Measurements from ENCODE around the gene SLC35F4. TPM values are rescaled to one million over a fixed set of nuclear protein-coding genes. Genes with fewer than 3 reads are reported as not detected.
"Not testable (repeated sequence)": the region's sequence is repeated elsewhere in the genome, so short reads cannot be mapped to it uniquely, and the experiment has no call there.

SLC35F4 gene
- total RNA-seq, 1 donor from 2014 or later: not detected

DNA sequence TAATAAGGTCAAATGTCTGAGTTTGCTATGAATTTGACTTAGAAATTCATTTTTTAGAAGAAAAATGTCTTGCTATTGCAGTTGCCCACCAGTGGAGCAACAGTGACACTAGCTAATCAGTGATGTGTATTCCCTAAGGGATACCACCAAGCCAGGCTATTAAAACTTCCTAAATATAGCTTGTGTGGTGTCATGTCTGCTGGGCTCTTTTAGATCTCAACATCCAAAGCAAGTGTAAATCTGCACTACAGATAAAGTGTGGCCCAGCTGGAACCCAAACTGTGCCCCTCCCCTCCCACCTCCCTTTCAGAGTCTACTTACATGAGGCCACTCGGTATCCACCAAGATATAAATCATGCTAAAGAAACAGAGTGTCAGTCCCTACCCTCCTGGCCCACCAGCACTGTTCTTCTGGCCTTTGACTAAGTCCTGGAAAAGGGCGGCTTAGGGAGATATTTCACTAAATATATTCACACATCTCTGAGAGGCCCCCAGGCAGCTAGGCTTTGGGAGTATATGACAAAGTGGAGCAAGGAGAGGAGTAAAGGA is 53.8 kb downstream of the SLC35F4 start:
- DNase-seq (ENCODE audit: extremely low read depth, low read depth, low spot score): no peak

DNA sequence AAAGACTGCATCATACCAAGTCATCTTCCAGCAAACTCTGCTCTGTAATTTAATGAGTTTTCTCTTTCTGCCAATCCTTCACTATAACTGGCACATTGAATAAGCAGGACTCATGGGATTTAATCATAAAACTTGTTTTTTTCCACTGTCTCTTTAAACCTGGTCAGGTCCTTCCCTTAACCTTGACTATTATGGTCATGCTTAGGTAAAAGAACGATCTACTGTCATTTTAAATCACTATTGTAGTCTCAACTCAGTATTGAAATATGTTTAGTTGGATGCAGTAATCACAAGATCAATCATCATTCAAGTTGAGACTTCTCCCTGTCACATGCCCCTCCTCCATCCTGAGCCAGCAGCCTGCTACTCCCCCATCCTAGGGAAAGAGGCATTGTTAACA is 56.1 kb downstream of the SLC35F4 start:
- no peak for DNase-seq (ENCODE audit: extremely low read depth, low read depth, low spot score)

DNA sequence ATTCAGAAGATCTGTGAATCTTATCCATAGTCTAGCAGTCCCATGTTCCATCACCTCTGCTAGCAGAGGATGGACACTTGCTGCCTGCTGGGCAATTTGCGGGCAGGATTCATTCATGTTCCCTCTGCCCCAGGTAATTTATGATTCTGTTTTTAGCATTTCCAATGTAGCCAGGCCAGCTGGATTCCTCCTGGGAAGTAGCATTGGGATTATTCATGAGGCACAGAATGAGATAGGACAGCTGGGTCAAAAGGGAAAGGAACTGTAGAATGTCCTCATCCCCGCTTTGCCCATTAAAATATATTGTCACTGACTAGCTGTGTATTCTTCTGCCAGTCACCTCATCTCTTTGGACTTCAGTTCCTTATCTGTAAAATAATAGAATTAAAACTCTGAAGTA is 68.7 kb downstream of the SLC35F4 start:
- no peak for DNase-seq (ENCODE audit: extremely low read depth, low read depth, low spot score)

DNA sequence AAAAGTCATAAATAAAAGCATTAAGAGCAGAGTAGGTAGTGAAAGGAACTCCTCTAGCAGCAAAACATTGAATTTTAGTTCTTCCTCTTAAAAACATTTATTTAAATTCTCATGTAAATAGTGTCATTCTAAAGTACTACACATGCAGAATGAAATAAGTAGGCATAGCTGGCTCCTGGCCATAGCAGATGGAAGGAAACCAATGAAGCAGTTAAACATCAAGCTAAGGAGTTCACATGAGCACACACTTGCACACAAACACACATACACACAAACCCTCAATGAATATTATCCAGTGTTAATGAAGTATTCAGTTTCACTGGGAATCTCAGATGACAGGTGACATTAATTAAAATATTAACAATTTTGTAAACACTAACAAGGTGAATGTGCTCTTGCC is 69.3 kb downstream of the SLC35F4 start:
- DNase-seq (ENCODE audit: extremely low read depth, low read depth, low spot score): no peak

DNA sequence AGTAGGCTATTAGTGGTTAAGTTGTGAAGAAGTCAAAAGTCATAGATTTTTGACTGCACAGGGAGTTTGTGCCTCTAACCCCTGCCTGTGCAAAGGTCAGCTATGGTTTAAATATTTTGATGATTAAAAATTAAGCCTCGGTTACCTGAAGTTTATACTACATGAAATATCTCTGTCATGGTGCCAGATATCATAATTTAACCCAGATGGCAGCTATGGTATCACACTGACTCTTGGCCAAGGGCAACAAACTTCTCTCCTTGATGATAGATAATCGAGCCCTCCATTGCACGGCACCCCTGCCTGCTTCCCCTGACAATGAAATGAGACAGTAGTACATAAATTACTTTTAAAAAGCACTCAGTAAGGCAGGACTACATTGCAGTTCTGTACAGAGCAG is 80.8 kb downstream of the SLC35F4 start:
- no peak for DNase-seq (ENCODE audit: extremely low read depth, low read depth, low spot score)

DNA sequence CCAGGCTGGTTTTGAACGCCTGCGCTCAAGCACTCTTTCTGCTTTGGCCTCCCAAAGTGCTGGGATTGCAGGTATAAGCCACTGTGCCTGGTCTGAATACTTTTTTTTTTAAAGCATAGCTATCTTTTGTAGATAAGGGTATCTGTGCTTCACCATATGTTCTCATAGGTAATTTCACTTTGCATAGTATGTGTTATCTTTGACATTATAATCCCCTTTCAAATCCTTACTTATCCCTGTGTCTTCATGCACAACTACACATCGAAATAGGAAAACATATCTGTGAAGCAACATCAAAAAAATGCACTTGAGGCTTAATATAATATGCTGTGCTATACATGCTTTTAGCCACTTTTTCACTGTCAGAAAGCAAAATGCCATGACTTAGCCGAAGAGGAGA is 94.1 kb downstream of the SLC35F4 start:
- DNase-seq (ENCODE audit: extremely low read depth, low read depth, low spot score): no peak

DNA sequence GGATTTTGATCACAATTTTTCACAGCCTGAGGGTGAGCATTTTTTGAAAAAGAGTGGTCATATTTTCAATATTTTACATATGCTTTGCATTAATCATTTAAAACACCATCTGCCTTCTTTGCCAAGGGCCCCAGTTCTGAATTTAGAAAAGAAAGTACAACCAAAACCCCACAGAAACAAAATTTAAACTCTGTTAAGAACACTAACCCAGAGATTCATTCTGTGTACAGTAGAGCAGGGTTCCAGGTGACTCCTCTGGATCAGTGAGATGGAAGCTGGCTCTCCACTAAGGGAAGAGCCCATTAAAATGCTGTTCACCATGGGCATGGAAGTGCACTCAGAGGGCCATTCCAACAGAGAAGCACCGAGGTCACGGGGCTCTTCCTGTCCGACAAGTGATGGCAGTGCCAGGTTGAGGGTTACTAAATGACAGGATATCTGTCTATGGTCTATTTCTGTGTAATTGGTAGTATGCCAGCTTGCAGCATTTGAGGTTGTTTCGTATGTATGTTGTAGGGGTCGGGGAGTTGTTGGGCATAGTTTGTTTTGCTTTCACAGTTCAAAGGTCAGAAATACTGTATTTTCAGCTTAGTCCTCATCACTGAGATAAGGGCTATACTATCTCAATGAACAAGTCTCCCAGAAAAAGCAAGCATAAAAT is 95.9 kb downstream of the SLC35F4 start:
- DNase-seq (ENCODE audit: extremely low read depth, low read depth, low spot score): no peak

DNA sequence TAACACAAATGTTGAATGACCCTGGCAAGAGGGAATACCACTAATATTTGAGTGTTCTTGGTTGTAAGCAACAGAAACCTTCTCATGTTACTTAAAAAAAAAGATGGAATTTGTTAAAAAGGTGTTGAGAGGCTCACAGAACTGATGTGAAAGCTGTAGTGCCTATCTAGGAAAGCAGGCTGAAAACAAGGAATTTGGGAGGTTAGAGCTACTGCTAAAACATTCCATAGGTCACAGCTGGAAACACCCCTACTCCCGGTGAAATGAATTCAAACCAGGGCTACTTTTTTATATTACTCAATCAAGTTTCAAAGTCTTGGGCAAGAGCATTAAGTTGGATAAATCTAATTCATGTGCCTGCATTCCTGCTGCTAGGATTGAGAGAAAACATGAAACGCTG is 104.1 kb downstream of the SLC35F4 start:
- no peak for DNase-seq (ENCODE audit: extremely low read depth, low read depth, low spot score)

DNA sequence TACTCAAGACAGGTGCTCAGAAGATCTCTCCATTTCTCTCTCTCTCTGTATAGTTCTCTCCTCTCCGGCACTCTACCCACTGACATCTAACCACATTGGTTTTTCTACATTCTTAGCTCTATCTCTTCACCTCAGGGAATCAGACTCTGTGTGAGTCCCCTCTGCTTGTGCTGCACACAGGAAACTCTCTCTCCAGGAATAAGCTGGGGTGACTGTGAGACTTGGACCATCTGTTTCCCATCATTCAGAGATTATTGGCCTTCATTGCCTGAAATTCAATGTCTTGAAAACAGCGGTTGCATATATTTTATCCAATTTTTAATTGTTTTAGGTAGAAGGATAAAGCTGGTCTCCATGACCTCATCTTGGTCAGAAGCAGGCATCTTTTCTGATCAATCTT is 105.0 kb downstream of the SLC35F4 start:
- DNase-seq (ENCODE audit: extremely low read depth, low read depth, low spot score): no peak

DNA sequence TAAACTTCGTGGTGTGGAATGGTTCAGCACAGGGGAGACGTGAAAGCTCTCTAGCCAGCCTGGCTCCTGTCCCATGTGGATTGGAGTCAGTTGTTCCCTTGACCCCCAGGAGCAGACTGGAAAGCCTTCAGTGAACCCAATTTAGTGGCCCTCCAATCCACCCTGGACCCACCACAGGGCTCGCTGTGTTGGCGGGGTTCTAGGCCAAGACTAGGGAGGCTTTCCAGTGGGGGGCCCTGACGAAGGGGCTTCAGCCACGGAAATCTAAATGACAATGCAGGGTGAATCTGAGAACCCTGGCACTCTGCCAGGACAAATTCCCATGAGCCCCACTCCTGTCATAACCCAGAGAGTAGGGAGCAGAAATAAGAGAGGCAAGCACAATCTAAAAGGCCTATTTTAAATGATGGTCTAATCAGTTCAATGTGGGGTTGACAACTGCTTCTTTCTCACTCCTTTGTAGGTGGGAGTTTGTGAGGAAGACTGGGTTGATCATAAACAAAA is 110.8 kb downstream of the SLC35F4 start:
- DNase-seq (ENCODE audit: extremely low read depth, low read depth, low spot score): no peak

DNA sequence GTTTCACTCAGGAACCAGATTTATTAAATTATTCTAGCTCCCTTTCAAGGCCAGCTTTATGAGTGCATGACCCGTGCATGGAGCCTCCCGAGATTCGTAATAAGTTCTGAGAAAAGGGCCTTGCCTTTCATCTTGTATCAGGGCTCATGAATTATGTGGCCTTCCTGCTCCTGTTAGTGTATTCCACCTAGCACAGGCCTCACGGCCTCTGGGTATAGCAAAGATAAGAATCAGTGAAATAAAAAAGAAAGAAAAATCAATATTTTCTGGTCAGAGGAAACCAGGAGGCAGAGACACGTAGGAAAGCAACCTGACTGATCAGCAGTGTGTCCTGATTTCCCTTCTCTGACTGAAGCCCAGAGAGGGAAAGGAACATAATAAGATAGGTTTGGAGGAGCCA is 111.4 kb downstream of the SLC35F4 start:
- DNase-seq (ENCODE audit: extremely low read depth, low read depth, low spot score): no peak

DNA sequence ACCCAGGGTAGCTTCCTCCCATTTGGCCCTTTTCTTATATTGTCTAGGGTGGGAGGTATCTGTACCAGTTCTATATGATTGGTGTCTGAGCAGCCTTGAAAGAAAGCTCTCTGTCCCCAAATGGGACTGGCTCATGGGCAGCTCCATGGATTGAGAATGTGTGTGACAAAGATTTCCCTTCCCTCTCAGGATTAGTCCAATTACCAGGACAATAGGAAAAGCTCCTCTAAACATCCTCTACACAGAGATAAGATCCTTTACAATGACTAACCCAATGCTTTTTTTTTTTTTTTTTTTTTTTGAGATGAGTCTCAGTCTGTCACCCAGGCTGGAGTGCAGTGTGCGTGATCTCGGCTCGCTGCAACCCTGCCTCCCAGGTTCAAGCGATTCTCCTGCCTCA is 112.1 kb downstream of the SLC35F4 start:
- DNase-seq (ENCODE audit: extremely low read depth, low read depth, low spot score): no peak

DNA sequence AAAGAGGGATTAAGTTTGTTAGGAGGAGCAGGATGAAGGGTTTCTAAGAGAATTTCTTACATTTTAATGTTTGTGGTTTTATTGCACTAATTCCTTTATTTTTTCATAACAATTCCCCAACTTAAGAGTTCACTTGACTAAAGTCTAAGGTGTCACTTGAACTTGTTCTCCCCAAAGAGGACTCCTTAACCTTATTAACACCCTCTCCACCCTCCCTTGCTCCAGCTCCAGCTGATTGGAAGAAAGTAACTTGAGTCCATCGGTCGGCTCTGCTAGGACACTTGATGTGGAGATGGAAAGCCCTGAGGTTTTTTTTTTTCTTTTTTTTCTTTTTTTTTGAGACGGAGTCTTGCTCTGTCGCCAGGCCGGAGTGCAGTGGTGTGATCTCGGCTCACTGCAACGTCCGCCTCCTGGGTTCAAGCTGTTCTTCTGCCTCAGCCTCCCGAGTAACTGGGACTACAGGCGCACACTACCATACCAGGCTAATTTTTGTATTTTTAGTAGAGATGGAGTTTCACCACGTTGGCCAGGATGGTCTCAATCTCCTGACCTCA is 113.7 kb downstream of the SLC35F4 start:
- not testable (repeated sequence) for DNase-seq (ENCODE audit: extremely low read depth, low read depth, low spot score)

DNA sequence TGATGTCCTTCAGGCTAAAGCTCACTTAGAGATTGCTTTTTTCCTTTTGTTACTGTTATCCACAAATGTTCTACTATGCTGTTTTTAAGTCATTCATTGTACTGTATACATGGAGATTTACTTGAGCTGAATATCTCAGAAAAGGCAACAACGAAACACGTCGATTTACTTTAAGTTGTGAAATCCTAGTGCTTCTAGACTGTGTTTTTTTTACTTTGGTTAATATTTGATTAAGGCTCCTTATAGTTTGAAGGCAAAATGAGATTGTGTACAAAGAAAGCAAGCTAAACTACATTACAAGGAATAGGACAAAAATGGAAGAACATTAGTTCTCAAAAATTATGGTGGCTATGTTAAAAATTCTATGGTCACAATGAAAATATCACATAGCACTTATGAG is 114.5 kb downstream of the SLC35F4 start:
- DNase-seq (ENCODE audit: extremely low read depth, low read depth, low spot score): no peak

DNA sequence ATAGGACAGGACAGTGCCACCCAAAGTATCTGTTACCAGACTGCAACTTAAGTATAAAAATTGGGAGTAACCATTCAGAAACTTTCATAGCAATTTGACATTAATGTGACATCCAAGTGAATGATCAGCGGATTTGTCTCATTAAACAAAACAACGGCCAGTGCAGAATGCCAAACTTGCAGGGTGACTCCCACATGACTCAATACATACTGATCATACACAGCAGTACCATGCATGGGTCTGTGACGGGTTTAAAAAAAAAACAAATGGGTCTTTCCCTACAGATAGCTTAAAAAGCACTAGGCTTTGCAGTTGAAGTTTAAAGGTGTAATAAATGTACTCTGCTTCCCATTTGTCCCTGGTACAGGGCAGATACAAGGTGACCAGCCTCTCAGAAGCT is 116.6 kb downstream of the SLC35F4 start:
- DNase-seq (ENCODE audit: extremely low read depth, low read depth, low spot score): no peak

DNA sequence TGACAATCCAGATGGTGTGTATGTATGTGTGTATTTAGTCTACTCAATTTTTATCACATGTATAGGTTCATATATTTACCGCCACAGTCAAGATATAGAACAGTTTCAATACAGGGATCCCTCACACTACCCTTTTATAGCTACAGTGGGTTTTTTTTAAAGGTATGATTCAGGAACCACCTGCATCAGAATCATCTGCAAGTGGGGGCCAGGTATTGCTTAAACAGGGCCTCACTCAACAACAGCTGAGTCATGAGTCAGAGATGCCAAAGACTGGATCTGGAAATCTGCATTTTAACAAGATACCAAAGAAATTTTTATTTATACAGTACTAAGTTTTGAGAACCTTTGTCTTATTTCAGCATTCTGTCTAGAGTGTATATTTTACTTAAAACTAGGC is 117.6 kb downstream of the SLC35F4 start:
- DNase-seq (ENCODE audit: extremely low read depth, low read depth, low spot score): no peak

DNA sequence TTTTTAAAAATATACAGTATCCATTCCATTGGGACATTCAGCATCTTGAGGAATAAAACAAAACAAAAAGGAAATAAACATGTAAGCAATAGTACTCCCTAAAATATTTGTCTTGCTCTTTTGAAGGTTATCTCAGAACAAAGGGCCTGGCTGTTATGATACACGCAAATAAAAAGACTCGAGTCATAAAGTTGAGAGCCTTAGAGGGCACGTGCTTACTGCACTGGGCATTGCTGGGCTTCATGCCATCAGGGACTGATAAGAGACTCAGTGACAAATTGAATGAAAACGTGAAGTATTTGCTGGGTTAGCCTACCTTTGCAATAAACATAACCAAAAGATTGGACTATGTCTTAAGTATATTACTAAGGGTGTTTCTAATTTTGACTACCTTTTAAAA is 118.9 kb downstream of the SLC35F4 start:
- no peak for DNase-seq (ENCODE audit: extremely low read depth, low read depth, low spot score)

DNA sequence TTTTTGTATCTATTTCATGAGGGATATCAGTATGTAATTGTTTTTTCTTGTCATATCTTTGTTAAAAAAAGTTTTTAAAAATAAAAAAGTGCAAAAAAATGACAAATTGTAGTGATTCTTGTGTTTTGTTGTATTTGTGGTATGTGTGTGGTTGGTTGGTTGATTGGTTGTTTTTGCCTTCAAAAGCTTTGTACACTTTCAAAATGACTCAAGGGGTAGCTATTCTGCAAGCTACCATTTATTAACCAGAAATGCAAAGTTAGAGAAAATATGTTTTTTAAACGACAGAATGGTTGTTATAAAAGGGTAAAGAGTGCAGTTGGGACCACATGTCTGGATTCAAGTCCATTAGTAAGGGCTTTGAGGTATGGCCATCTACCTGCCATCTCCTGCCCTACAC is 119.3 kb downstream of the SLC35F4 start:
- no peak for DNase-seq (ENCODE audit: extremely low read depth, low read depth, low spot score)

DNA sequence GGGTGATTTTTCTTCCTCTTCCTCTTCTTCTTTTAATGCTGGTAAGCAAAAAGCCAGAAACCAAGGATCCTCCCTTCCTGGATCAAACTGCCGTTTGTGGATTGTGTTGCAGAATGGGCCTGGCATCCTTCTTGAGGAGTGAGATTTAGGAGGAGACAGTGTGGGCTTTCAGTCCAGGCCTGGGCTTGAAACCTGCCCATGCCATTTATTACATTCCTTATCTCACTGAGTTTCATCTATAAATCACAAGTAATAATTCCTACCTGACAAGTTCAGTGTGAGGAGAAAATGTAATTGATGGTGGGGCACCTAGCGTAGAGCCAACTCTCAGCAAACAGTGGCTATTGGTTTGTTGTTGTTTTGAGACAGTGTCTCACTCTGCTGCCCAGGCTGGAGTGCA is 126.4 kb downstream of the SLC35F4 start:
- no peak for DNase-seq (ENCODE audit: extremely low read depth, low read depth, low spot score)

DNA sequence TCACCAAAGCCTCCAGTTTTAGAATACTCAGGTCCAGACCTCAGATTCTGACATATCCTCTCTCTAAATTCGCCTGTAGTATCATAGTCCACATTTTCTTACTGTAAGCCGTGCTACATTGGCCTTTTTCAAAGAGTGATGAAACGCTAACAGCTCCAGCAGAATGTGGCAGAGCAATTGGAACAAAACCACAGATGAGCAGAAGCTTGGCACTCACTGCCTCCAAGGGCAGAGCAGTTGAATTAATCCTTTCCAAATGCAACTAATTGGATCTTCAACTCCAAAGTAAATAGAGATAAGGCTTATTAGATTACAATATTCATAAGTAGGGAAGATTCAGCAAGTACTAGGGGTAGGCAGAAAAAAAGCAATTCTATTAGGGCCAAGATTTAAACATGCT is 128.3 kb downstream of the SLC35F4 start:
- DNase-seq (ENCODE audit: extremely low read depth, low read depth, low spot score): no peak

DNA sequence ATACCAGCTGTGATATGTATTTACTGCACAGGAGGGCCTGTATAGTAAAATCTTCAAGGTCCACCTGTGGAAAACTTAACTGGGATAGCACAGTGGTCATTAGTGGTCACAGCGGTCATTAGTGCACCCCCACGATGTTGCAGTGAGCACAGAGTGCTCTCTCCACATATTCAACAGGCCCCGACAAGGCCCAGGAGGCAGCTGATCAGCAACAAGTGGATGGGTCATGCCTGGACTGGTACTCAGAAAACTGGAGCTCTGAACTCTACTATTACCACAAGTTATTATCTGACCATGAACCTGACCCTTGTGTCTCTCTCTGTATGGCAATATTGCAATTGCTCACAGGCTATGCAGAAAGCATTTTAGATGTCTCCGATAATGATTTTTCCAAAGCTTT is 129.5 kb downstream of the SLC35F4 start:
- no peak for DNase-seq (ENCODE audit: extremely low read depth, low read depth, low spot score)

DNA sequence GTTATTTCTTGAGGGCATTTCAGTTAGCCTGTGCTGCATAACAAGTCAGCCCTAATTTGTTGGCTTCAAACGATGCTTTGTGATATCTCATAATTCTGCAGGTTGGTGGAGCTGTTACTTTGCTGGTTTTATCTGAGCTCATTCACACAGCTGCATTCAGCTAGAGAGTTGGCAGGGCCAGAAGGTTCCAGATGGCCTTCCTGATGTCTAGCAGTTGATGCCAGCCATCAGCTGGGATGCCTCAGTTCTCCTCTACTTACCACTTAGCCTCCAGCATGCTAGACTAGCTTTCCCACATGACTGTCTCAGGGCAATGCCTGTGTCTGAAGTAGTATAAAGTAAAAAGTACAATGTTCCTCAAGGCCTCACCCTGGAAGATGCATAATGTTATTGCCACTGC is 130.6 kb downstream of the SLC35F4 start:
- no peak for DNase-seq (ENCODE audit: extremely low read depth, low read depth, low spot score)

All from glomerular endothelial cell (primary cell).